ENCODE data around the gene GABRA6.

The GABRA6 gene

DNA sequence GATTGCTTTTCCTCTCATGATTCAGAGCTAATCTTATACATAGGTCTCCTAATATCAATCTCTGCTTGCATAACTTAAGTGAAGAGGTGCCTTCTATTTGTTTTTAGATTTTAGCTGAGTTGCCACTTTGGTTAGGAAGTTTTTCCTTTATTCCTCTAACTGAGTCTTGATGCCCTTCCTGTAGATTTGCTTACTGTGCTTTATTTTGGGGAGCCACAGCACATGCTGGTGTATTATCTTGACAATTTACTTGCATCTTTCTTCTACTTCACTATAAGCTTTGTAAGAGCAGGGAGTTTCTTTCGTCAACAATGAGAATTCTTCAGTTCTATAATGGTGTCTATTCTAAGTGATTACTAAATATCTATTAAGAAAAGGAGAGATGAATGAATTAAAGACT lies 54.9 kb downstream of the GABRA6 start:
- TF ChIP-seq, protein P1, sequence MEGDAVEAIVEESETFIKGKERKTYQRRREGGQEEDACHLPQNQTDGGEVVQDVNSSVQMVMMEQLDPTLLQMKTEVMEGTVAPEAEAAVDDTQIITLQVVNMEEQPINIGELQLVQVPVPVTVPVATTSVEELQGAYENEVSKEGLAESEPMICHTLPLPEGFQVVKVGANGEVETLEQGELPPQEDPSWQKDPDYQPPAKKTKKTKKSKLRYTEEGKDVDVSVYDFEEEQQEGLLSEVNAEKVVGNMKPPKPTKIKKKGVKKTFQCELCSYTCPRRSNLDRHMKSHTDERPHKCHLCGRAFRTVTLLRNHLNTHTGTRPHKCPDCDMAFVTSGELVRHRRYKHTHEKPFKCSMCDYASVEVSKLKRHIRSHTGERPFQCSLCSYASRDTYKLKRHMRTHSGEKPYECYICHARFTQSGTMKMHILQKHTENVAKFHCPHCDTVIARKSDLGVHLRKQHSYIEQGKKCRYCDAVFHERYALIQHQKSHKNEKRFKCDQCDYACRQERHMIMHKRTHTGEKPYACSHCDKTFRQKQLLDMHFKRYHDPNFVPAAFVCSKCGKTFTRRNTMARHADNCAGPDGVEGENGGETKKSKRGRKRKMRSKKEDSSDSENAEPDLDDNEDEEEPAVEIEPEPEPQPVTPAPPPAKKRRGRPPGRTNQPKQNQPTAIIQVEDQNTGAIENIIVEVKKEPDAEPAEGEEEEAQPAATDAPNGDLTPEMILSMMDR (IDR thresholded peaks at IDR 0.05; ENCODE audit: control insufficient read depth, insufficient read depth, low read depth, low read length, missing control alignments), result no peak
- no peak for DNase-seq (ENCODE audit: low read depth)
- H3K4me3 ChIP-seq (ENCODE audit: control insufficient read depth, low read depth, low read length), result no peak overlapping the region

DNA sequence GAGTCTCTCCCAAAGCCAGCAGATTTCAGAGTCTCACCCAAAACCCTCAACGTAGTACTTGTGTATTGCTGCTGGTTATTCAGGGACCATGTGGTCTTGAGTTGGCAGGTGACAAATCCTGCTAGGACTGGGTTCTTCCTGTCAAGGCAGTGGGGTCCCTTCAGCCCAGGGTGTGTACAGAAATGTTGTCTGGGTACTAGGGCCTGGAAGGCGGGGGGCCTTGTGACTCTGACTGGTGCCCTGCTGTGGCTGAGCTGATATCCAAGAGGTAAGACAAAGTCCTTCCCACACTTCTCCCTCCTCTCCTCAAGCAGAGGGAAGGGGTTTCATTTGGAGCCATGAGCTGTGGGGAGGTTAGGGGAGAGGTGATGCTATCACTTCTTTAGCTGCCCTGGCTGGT lies 58.8 kb downstream of the GABRA6 start:
- TF ChIP-seq, protein P1 (IDR thresholded peaks at IDR 0.05; ENCODE audit: control insufficient read depth, insufficient read depth, low read depth, low read length, missing control alignments), result no peak
- H3K4me3 ChIP-seq (ENCODE audit: control insufficient read depth, low read depth, low read length), result no peak overlapping the region
- DNase-seq (ENCODE audit: low read depth), result no peak

DNA sequence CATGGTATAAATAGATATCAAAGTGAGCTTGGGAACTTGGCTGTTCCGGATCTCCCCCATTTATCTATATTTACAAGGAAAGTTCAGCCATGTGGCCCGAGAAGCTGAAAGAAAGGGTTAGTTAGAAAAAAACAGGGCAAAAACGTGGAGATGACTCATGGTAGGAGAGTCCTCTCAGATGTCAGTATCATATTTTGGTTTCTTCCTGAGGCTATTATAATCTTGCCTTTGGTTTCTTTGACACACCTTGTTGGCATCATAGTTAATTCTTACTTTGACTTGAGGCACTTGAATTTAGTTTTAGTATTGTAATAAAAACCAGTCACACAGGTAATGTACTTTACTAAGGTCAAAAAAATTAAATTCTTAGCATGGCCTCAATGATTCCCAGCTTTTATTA lies 59.9 kb downstream of the GABRA6 start:
- no peak overlapping the region for H3K4me3 ChIP-seq (ENCODE audit: control insufficient read depth, low read depth, low read length)
- TF ChIP-seq, protein P1 (IDR thresholded peaks at IDR 0.05; ENCODE audit: control insufficient read depth, insufficient read depth, low read depth, low read length, missing control alignments), result no peak
- no peak for DNase-seq (ENCODE audit: low read depth)

DNA sequence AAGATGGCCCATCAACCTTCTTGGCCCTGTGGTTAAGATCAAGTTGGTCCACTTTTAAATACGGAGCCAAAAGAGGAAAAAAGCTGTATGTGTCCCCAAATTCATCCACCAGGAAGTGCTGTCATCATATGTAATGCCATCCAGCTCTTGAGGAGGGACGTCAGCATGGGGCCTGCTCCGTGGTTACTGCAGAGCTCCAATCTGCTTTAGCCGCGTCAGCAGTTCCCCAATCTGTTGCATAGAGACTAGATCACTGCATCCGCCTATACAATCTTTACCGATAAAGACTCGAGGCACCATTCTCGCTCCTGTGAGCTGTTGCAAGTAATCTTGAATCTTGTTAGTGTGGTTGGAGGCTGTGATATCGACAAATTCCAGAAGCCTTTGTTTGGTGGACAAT lies 65.7 kb downstream of the GABRA6 start:
- no peak for DNase-seq (ENCODE audit: low read depth)
- TF ChIP-seq, protein P1 (IDR thresholded peaks at IDR 0.05; ENCODE audit: control insufficient read depth, insufficient read depth, low read depth, low read length, missing control alignments), result no peak
- H3K4me3 ChIP-seq (ENCODE audit: control insufficient read depth, low read depth, low read length), result no peak overlapping the region

All from AG09309 (cell line).